Tibial nerve (tissue), 3 donors: Measurements from ENCODE around the gene MTRF1.

Experiments used
- CTCF ChIP-seq, 5 experiments: fragments of 200-600 bp in 3 of 5; fragments of 450-650 bp in 2 of 5; sonication (generic) in 3 of 5; IDR thresholded peaks; one replicate each; pipeline ENCODE4 v1.5.1; 2016 to 2019; ENCODE audit warnings: antibody characterized with exemption in 5 of 5, mild to moderate bottlenecking in 3 of 5, moderate library complexity in 2 of 5
- POLR2A ChIP-seq, 2 donors: fragments of 450-650 bp; IDR thresholded peaks; one replicate each; pipeline ENCODE4 v1.6.1; 2017; ENCODE audit warnings: antibody characterized with exemption in 2 of 2, mild to moderate bottlenecking in 2 of 2, moderate library complexity in 2 of 2

- no peak for TF ChIP-seq CTCF (IDR thresholded peaks at IDR 0.05)
- TF ChIP-seq POLR2A (IDR thresholded peaks at IDR 0.05): no peak
Measured at GRCh38 chr13:41307884-41308640, 44.7 kb upstream of the MTRF1 start.
